Measurements from ENCODE around the gene CSPG5. TPM values are rescaled to one million over a fixed set of nuclear protein-coding genes. Genes with fewer than 3 reads are reported as not detected.

The CSPG5 gene
- 0.84 to 1.1 TPM (median 1.1 TPM) in 3 replicates for total RNA-seq

GRCh38 chr3:47578691-47579632 lies at the start of gene CSPG5:
Gene CSPG5, minus strand, starts transcription at chr3:47578865. Its CDS starts 172 bp downstream, at chr3:47578693.
- Mint-ChIP-seq H3K27ac (no peak within 1 kb of the TSS), H3K27me3 (ENCODE audit: low read depth) (peaks cover 51% of the 10 kb centered on the region), H3K4me1 (peaks cover 3% of the 10 kb centered on the region), H3K4me3 (peak within 1 kb of the TSS; percentile 52), H3K9me3 (no peaks in the 10 kb centered on the region), H3K36me3 (no peaks in the 10 kb centered on the region)
- no peak for TF ChIP-seq CTCF (IDR thresholded peaks at IDR 0.05; ENCODE audit: unreplicated experiment)
- peak in 1 of 2 experiments; percentile 19 for DNase-seq (ENCODE audit: low spot score in 2 of 2, unreplicated experiment in 2 of 2)

- Mint-ChIP-seq H3K4me3 (no peak overlapping the region), H3K9me3 (no peaks in the 10 kb centered on the region), H3K27me3 (ENCODE audit: low read depth) (no peaks in the 10 kb centered on the region), H3K36me3 (peaks cover 67% of the 10 kb centered on the region), H3K4me1 (peaks cover 7% of the 10 kb centered on the region), H3K27ac (peak overlapping the region; percentile 58)
- no peak for DNase-seq (ENCODE audit: low spot score in 2 of 2, unreplicated experiment in 2 of 2)
- TF ChIP-seq CTCF (IDR thresholded peaks at IDR 0.05; ENCODE audit: unreplicated experiment): no peak
Measured at GRCh38 chr3:47628426-47628825, 49.8 kb upstream of the CSPG5 start.

GRCh38 chr3:47622671-47623461 lies 44.2 kb upstream of the CSPG5 start:
- no peak for TF ChIP-seq CTCF (IDR thresholded peaks at IDR 0.05; ENCODE audit: unreplicated experiment)
- no peak for DNase-seq (ENCODE audit: low spot score in 2 of 2, unreplicated experiment in 2 of 2)
- peaks cover 58% of the 10 kb centered on the region for H3K36me3 Mint-ChIP-seq
- H3K9me3 Mint-ChIP-seq: no peaks in the 10 kb centered on the region
- no peak overlapping the region for H3K4me3 Mint-ChIP-seq
- H3K27ac Mint-ChIP-seq: peak overlapping the region; percentile 70
- no peaks in the 10 kb centered on the region for H3K27me3 Mint-ChIP-seq (ENCODE audit: low read depth)
- no peaks in the 10 kb centered on the region for H3K4me1 Mint-ChIP-seq

GRCh38 chr3:47617086-47618010 lies 38.7 kb upstream of the CSPG5 start:
- H3K27me3 Mint-ChIP-seq (ENCODE audit: low read depth): no peaks in the 10 kb centered on the region
- peaks cover 47% of the 10 kb centered on the region for H3K36me3 Mint-ChIP-seq
- no peak for DNase-seq (ENCODE audit: low spot score in 2 of 2, unreplicated experiment in 2 of 2)
- no peaks in the 10 kb centered on the region for H3K9me3 Mint-ChIP-seq
- H3K4me1 Mint-ChIP-seq: peaks cover 5% of the 10 kb centered on the region
- peak overlapping the region; percentile 54 for H3K27ac Mint-ChIP-seq
- no peak for TF ChIP-seq CTCF (IDR thresholded peaks at IDR 0.05; ENCODE audit: unreplicated experiment)
- no peak overlapping the region for H3K4me3 Mint-ChIP-seq

GRCh38 chr3:47614788-47615187 lies 36.1 kb upstream of the CSPG5 start:
- no peak for TF ChIP-seq CTCF (IDR thresholded peaks at IDR 0.05; ENCODE audit: unreplicated experiment)
- H3K9me3 Mint-ChIP-seq: no peaks in the 10 kb centered on the region
- no peak overlapping the region for H3K4me3 Mint-ChIP-seq
- H3K27me3 Mint-ChIP-seq (ENCODE audit: low read depth): no peaks in the 10 kb centered on the region
- no peak for DNase-seq (ENCODE audit: low spot score in 2 of 2, unreplicated experiment in 2 of 2)
- no peak overlapping the region for H3K27ac Mint-ChIP-seq
- H3K4me1 Mint-ChIP-seq: peaks cover 13% of the 10 kb centered on the region
- peaks cover 54% of the 10 kb centered on the region for H3K36me3 Mint-ChIP-seq

Measured in mesothelial cell of epicardium (in vitro differentiated cells).